GM12864 (cell line): Measurements from ENCODE around the gene MRPS23.

Source experiments
- DNase-seq: peaks from one replicate; pipeline ENCODE4 v3.0.0-alpha.2; 2011; ENCODE audit warnings: low read depth
- H3K4me3 ChIP-seq: 2 replicates; pipeline ENCODE4 v1.5.1; 2011; ENCODE audit warnings: mild to moderate bottlenecking, low read depth, low read length, control low read depth
- TF ChIP-seq, protein P1 (sequence below): IDR thresholded peaks from 2 replicates; pipeline ENCODE4 v1.5.1; 2011; ENCODE audit warnings: low read depth, mild to moderate bottlenecking, moderate library complexity, low read length, control low read depth, inconsistent platforms; ENCODE audit errors: missing control alignments

The MRPS23 gene

DNA sequence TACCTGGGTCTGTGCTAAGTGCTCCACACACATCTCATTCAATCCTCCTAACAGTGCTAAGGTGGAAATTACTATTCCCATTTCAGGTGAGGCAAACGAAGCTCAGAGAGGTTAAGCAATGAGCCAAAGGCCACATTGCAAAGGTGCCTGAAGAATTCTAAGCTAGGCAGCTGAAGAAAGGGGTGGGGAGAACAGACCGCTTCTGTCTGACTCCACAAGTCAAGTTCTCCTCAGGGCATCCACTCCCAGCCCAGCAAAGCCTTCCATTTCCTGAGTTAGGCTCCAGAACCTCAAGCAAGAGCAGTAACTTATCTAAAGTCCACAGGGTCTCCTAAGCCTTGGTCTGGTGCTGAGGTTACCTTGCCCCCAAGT is 27.0 kb upstream of the MRPS23 start:
- no peak for DNase-seq
- H3K4me3 ChIP-seq = no peak overlapping the region
- TF ChIP-seq, protein P1, sequence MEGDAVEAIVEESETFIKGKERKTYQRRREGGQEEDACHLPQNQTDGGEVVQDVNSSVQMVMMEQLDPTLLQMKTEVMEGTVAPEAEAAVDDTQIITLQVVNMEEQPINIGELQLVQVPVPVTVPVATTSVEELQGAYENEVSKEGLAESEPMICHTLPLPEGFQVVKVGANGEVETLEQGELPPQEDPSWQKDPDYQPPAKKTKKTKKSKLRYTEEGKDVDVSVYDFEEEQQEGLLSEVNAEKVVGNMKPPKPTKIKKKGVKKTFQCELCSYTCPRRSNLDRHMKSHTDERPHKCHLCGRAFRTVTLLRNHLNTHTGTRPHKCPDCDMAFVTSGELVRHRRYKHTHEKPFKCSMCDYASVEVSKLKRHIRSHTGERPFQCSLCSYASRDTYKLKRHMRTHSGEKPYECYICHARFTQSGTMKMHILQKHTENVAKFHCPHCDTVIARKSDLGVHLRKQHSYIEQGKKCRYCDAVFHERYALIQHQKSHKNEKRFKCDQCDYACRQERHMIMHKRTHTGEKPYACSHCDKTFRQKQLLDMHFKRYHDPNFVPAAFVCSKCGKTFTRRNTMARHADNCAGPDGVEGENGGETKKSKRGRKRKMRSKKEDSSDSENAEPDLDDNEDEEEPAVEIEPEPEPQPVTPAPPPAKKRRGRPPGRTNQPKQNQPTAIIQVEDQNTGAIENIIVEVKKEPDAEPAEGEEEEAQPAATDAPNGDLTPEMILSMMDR = no peak

DNA sequence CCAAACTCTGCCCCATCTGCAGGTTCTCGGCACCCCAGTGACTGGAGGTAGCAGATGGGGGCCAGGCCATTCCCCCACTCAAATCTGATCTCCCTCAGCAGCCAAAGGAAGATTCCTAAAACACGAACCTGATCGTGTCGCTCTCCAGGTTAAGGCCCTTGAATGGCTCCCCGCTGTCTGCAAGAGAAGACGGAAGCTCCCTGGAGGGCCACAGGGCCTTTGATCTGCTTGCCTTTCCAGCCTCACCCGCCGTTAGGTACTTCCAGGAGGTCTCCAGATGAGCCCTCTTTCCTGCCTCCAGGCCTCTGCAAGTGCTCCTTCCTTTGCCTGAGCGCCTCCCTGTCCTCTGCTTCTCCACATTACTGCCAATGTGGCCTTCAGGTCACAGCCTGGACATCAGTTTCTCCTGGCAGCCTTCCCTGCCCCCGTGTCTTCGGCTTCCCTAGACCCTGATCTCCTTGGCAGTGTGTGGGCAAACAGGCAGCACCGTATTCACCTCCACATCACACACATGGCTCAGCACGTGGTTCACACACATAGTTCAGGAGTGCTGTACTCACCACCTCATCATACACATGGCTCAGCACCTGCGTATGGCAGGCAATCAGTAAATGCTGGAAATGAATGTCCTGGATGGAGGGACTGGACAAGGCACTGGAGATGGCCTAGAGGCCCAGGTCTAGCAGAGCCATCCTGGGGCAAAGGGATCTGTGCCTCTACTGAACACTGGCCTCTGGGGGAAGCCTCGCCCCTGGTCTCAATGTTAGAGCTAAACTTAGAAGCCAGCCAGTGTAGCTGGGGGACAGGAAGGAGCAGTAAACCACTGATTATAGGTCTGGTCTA is 26.4 kb upstream of the MRPS23 start:
- H3K4me3 ChIP-seq = no peak overlapping the region
- no peak for DNase-seq
- TF ChIP-seq, protein P1 = no peak

DNA sequence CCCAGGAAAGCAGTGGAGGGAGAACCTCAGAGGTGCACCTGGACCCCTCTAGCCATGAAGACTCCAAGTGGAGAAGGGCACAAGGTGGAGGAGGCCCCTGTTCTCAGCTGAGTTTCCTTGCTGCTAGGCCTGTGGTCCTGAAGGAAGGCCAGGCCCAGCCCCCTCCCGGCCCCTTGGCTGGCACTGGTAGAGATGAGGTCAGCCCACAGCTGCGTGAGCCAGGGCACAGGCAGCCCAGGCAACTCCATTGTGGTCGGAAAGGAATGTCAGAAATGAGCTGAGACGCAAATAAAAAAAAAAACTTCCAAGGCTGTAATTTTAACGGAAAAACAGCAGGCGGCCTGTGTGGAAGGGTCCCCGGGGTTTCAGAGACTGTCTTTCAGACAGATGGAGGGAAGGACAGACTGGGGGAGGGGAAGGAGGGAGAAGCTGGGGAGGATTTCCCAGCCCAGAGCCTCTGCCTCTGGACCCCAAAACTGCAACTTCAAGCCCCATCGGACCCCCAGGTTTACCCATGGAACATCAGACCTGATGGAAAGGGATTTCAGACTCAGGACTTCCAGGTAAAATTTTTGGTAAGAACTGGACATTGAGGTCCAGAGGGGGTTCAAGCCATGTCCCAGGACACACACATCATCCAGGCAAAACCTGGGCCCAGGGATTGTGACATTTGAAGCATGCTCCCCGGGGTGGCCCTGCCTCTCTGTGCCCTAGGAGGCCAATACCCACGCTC is 25.6 kb upstream of the MRPS23 start:
- H3K4me3 ChIP-seq = no peak overlapping the region
- DNase-seq = no peak
- TF ChIP-seq, protein P1 = no peak

DNA sequence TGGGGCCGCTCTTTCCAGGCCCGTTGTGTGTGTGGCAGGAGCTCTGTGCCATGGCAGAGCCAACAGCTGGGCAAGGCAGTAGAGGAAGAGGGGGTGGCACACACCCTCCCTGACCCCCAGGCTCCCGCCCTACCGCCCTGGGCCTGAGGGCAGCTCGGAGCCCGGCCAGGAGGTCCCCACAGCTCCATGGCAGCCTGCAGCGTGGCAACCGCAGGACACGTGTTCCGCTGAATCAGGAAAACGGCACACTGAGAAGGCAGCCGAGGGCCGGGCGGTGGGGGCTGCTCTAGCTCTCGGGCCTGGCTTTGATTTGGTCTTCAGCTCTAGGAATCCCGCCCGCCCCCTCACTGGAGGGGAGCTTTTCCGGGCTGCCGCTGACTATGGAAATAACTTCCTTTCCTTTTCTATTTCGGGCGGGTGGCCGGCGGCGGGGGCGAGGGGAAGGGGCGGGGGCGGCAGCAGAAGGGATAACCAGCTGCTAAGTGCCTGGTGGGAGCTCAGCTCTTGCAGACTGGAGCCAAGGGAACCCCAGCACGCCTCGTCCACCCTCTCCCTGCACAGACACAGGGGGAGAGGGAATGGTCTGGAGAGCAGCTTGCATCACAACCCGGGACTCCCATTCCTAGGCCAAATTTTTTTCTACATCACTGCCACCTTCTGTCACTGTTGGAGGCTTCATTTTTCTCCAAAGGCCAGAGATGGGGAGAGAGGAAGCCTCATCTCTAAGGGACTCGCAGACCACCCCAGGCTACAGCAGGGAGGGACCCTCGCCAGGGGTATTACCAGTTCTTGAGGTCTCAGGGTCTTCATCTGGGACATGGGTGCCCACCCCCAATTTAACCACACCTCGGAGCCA is 24.8 kb upstream of the MRPS23 start:
- no peak overlapping the region for H3K4me3 ChIP-seq
- no peak for DNase-seq
- TF ChIP-seq, protein P1 = no peak

DNA sequence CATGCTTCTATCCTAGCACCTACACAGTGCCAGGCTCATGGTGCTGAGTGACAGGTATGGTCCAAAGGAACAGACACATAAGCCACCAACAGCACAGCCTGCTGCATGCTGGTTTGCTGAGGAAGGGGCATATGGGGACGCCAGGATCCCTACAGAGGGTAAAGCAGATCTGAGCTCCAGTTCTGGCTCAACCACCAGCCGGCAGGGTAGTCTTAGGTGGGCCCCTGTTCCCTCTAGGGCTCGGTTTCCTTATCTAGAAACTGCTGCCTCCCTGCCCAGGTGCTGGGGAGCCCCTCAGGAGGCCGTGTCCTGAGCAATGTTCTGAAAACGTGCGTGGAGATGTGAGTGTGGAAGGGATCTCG is 24.2 kb upstream of the MRPS23 start:
- H3K4me3 ChIP-seq = no peak overlapping the region
- DNase-seq = no peak
- TF ChIP-seq, protein P1 = no peak

DNA sequence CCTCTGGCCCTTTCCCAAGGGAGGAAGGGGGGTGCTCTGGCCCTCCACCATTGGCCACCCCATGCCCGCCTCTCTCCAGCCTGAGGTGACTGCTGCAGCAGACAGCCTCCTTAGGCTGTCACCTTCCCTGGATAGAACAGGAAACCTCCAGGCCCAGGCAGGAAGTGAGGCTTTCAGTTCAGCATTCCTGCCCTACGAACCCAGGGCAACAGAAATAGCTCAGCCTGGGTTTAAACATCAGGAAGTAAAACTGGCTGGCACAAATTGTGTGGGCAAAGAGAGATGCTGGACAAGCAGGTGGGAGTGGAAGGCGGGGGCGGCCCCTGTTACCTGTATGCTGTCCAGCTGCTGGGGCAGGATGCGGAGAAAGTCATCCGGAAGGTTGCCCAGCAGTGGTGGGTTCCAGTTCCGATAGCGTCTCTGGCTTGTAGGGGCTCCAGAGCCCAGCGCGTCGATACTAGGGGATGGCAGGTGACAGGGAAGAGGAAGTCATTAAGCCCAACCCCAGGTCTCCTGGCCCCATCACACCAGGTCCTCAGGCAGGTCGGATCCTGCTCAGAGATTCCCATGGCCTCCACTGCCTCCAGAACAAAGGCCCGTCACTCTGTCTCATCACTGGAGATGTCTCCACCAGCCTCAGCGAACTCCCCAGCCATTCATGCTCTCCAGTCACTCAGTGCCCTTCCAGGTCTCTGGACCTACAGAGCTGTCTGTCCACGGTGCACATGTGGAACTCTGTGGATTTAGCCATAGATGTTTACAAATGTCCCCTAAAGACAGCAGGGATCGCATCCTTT is 23.6 kb upstream of the MRPS23 start:
- TF ChIP-seq, protein P1 = no peak
- no peak for DNase-seq
- H3K4me3 ChIP-seq = no peak overlapping the region
